Measurements from ENCODE around the gene BCL11A. TPM values are rescaled to one million over a fixed set of nuclear protein-coding genes. Genes with fewer than 3 reads are reported as not detected.
A peak's percentile ranks its signal among the peaks of the same experiment; 100 is the strongest.

Gene BCL11A
- total RNA-seq, 6 experiments from 2014 or later, result 1.1 to 3.0 (median 1.9) TPM

- peak overlapping the region; percentile 38 for H3K4me3 Mint-ChIP-seq
These were observed 25.7 kb downstream of the BCL11A start for GRCh38 chr2:60527762-60528161.

GRCh38 chr2:60526623-60527022 is 26.8 kb downstream of the BCL11A start:
- H3K4me1 Mint-ChIP-seq (ENCODE audit: low read depth), result peaks cover 12% of the 10 kb centered on the region

More at GRCh38 chr2:60527762-60528161, 25.7 kb downstream of the BCL11A start:
- DNase-seq, result no peak
- H3K27me3 Mint-ChIP-seq (ENCODE audit: insufficient read depth), result peaks cover 12% of the 10 kb centered on the region
- no peaks in the 10 kb centered on the region for H3K36me3 Mint-ChIP-seq (ENCODE audit: low read depth)
- no peaks in the 10 kb centered on the region for H3K9me3 Mint-ChIP-seq
- no peak for TF ChIP-seq CTCF (IDR thresholded peaks at IDR 0.05)
- peaks cover 22% of the 10 kb centered on the region for H3K4me1 Mint-ChIP-seq (ENCODE audit: low read depth)
- peak overlapping the region; percentile 39 for H3K27ac Mint-ChIP-seq

GRCh38 chr2:60525899-60526298 is 27.6 kb downstream of the BCL11A start:
- no peaks in the 10 kb centered on the region for H3K9me3 Mint-ChIP-seq

More at GRCh38 chr2:60526623-60527022, 26.8 kb downstream of the BCL11A start:
- DNase-seq, result no peak
- Mint-ChIP-seq H3K27me3 (ENCODE audit: insufficient read depth) (peaks cover 8% of the 10 kb centered on the region), H3K9me3 (no peaks in the 10 kb centered on the region), H3K36me3 (ENCODE audit: low read depth) (no peaks in the 10 kb centered on the region), H3K27ac (no peak overlapping the region), H3K4me3 (no peak overlapping the region)
- TF ChIP-seq CTCF (IDR thresholded peaks at IDR 0.05), result no peak

GRCh38 chr2:60524874-60525273 is 28.6 kb downstream of the BCL11A start:
- TF ChIP-seq CTCF (IDR thresholded peaks at IDR 0.05), result no peak
- peaks cover 12% of the 10 kb centered on the region for H3K4me1 Mint-ChIP-seq (ENCODE audit: low read depth)
- H3K27me3 Mint-ChIP-seq (ENCODE audit: insufficient read depth), result peaks cover 6% of the 10 kb centered on the region
- no peak for DNase-seq
- H3K27ac Mint-ChIP-seq, result no peak overlapping the region
- no peaks in the 10 kb centered on the region for H3K36me3 Mint-ChIP-seq (ENCODE audit: low read depth)
- no peak overlapping the region for H3K4me3 Mint-ChIP-seq
- H3K9me3 Mint-ChIP-seq, result no peaks in the 10 kb centered on the region

More at GRCh38 chr2:60525899-60526298, 27.6 kb downstream of the BCL11A start:
- peaks cover 12% of the 10 kb centered on the region for H3K4me1 Mint-ChIP-seq (ENCODE audit: low read depth)
- no peak for DNase-seq
- peaks cover 6% of the 10 kb centered on the region for H3K27me3 Mint-ChIP-seq (ENCODE audit: insufficient read depth)
- H3K36me3 Mint-ChIP-seq (ENCODE audit: low read depth), result no peaks in the 10 kb centered on the region
- no peak overlapping the region for H3K27ac Mint-ChIP-seq
- TF ChIP-seq CTCF (IDR thresholded peaks at IDR 0.05), result no peak
- H3K4me3 Mint-ChIP-seq, result no peak overlapping the region

GRCh38 chr2:60523963-60524362 is 29.5 kb downstream of the BCL11A start:
- no peak overlapping the region for H3K27ac Mint-ChIP-seq
- no peak overlapping the region for H3K4me3 Mint-ChIP-seq
- DNase-seq, result no peak
- no peak for TF ChIP-seq CTCF (IDR thresholded peaks at IDR 0.05)
- no peaks in the 10 kb centered on the region for H3K36me3 Mint-ChIP-seq (ENCODE audit: low read depth)
- no peaks in the 10 kb centered on the region for H3K9me3 Mint-ChIP-seq
- H3K4me1 Mint-ChIP-seq (ENCODE audit: low read depth), result peaks cover 21% of the 10 kb centered on the region
- H3K27me3 Mint-ChIP-seq (ENCODE audit: insufficient read depth), result peaks cover 5% of the 10 kb centered on the region

GRCh38 chr2:60522462-60522861 is 31.0 kb downstream of the BCL11A start:
- no peaks in the 10 kb centered on the region for H3K9me3 Mint-ChIP-seq
- no peak overlapping the region for H3K27ac Mint-ChIP-seq
- no peak overlapping the region for H3K4me3 Mint-ChIP-seq
- no peak for TF ChIP-seq CTCF (IDR thresholded peaks at IDR 0.05)
- H3K36me3 Mint-ChIP-seq (ENCODE audit: low read depth), result no peaks in the 10 kb centered on the region
- no peak for DNase-seq
- H3K27me3 Mint-ChIP-seq (ENCODE audit: insufficient read depth), result peaks cover 5% of the 10 kb centered on the region
- peaks cover 20% of the 10 kb centered on the region for H3K4me1 Mint-ChIP-seq (ENCODE audit: low read depth)
